HG03575 (cell line): ENCODE measurements around the gene FADS6.
"Not testable (repeated sequence)": the region's sequence is repeated elsewhere in the genome, so short reads cannot be mapped to it uniquely, and the experiment has no call there.

ENCODE experiments used
- ATAC-seq: cut with Tn5 transposase; IDR thresholded peaks from one replicate; pipeline ENCODE4 v1.9.1; 2021; ENCODE audit not compliant: unreplicated experiment, insufficient number of reproducible peaks, low FRiP score; ENCODE audit errors: extremely low read depth

The FADS6 gene

DNA sequence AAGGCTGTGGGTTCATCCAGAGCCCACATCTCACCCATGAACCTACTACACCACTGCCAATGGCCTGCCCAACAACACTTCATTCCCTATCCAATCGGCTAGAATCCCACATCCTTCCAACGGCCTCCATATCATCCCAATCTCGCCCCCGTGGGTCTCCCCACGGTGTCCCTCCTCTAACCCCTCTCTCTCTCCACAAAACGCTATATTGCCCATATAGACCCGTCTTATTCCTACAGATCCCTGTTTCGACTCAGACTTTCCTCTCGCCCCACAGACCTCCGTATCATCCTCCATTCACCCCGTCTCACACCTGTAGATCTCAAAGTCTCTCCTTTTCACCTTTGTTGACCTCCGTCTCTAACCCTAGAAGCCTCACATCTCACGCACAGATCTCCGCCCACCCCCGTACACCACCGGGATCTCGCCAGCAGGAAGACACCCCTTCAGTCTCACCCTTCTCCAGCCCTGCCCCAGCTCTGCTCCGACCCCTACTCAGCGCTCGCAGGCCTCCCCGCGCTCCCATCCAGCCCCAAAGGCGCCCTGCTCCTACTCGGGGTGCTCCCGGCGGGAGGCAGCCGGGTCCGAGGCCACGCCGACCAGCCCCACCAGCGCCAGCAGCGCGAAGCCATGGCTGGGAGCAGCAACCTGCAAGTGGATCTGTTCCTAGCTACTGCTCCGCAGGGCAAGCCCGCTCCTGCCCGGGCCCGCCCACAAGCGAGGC, 21.0 kb downstream of the FADS6 start, which contains the start of gene FDXR:
TSS of gene FDXR (minus strand) at position 682 of the 724 bp plus-strand sequence. CDS start at position 632, 50 bp downstream.
- peak; percentile 15 for ATAC-seq

DNA sequence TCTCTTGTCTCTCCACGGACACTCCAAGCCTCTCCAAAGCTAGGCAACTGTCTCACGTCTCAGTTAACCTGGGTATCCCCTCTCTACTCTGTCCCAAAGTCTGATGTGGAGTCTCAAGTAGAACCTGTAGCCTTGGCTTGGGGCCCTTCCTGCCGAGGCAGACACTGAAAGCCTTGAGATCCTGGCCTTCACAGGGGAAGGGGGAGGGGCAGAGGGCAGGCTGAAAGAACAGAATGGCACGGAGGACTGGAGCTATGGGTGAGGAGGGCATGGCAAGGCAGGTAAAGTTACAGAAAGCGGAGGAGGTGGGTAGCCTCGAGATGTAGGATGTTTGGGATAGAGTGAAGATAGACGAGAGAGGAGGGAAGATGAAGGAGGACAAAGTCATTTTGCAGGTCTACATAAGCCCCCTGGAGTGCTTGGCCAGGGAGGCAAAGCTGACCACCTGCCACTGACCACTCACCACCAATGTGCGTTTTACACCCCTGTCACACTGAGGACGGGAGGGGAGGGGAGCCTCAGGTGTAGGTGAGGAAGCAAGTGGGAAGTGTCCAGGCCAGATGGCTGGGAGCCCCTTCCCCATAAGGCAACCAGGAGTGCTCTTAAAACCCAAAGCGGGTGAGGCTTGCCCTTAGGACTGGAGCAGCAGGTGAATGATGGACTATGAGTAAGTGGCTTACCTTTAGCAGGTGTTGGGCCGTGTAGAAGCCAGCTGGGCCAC, 21.9 kb downstream of the FADS6 start:
- no peak for ATAC-seq

DNA sequence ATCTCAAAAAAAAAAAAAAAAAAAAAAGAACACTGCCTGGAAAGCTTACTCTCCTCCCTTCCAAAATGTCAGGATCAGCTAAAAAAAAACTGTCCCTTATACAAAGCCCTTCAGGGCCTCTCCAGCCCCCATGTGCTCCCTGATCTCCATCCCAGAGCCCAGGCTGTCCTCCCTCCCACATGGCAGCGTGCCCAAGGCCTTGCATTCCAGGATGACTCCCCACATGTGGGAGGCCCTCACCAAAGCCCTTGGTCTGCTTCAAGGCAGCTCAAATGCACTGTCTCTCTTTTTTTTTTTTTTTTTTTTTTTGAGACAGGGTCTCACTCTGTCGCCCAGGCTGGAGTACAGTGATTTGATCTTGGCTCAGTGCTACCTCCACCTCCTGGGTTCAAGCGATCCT, 22.9 kb downstream of the FADS6 start:
- ATAC-seq, result no peak

DNA sequence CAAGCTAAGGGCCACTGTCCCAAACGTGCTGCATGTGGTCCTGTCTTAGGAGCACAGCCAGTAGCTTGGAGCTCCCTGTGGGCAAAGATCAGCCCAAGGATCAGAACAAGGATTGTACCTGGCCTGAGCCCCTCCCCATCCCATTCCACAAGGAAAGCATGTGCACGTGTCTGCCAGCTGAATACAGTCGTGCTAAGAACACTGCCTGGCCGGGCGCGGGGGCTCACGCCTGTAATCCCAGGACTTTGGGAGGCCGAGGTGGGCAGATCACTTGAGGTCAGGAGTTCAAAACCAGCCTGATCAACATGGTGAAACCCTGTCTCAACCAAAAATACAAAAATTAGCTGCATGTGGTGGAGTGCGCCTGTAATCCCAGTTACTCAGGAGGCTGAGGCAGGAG, 23.4 kb downstream of the FADS6 start:
- not testable (repeated sequence) for ATAC-seq

DNA sequence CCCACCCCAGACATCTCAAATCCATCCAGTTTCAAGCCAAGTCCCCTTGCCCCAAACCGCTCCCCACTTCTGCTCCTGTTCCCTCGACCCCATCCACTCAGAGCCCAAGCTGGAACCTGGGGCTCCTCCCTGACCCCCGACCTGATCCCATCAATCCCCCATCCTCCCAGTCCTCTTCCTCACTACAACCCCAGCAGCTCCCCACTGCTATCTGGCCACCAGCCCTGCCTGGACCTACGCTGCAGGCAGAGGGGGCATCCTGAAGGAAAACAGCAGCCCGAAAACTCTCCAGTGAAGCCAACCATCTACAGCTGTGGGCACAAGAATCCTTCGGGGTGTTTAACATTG, 24.6 kb downstream of the FADS6 start:
- no peak for ATAC-seq

DNA sequence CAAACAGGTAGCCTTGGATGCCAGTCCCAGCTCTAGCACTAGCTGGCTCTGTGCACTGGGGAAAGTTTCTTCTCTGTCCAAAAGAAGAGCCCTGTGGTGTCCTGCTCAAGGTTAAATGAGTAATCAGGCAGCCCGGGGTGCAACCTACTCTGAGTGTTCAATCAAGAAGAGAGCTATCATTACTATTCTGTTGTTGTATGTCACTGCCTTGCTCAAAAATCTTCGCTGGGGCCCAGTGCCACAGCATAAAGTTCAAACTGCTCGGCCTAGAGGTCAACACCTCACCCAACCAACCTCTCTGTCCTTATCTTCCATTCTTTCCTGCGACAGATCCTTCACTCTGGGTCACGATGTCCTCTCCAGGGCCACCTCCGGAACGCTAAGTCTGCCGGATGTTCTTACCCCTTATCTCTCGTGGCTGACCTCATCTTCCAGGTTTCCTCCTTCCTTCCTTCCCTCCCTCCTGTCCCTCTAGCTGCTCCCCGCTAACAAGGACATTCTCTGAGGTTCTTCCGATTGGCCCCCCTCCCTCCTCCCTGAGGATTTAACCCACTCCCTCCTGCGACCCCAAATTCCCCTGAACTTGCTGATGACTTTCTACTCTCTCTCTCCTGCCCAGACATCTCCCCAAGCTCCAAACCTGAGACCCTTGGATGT, 25.1 kb downstream of the FADS6 start:
- ATAC-seq, result no peak

DNA sequence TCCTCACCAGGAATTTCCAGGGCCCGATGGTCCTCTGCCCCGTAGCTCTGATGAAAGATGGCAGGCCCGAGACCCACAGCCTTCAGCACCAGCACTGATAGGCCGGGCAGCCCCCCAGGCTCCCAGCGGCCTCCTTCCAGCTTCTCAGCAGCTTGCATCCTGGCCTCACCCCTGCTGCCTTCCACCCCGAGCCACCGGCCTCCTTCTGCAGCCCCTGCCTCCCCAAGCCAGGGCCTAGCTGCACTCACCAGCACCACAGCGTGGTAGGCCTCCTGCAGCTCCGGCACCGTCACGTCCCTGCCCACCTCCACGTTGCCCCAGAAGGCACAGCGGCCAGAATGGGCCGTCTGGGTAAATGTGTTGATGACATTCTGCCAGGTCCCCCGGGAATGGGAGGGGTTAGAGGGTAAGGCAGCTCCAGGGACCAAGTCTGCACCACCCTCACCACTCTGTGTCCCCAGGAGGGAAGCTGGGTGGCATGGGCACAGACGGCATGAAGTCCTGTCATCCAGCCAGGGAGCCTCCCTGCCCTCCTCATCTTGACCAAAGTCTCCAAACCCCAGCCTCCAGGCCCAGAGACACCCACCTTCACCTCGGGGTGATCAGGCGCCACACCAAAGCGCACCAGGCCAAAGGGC, 27.1 kb downstream of the FADS6 start:
- ATAC-seq, result no peak

DNA sequence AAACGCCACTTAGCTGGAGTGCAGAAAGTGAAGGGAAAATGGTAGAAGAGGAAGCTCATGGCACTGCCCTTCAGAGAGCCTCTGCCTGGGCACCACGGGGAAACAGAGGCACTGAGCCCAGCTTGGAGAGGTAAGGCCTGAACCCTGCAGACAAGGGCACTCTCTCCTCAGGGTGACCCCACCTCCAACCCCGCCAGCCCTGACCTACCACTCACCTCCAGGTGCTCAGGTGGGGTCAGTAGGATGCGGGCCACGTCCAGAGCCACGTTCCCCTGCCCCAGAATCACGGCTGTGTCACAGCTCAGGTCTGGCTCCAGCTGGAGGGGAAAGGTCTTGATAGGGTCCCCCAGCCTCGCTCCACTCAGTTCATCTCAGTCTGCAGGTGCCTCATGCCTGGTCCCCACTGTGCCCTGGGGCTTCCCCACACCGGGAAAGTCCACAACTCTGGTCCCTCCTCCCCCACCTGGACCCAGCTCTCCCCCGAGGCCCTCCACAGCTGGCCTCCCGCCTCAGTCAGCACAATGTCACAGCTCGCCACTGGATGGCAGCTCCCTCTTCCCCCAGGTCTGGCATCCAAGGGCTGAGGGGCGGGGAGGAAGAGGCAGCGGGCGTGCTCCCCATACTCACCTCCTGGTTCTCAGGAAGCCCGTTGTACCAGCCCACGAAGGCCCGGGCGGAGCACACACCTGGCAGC, 27.8 kb downstream of the FADS6 start:
- ATAC-seq, result no peak

DNA sequence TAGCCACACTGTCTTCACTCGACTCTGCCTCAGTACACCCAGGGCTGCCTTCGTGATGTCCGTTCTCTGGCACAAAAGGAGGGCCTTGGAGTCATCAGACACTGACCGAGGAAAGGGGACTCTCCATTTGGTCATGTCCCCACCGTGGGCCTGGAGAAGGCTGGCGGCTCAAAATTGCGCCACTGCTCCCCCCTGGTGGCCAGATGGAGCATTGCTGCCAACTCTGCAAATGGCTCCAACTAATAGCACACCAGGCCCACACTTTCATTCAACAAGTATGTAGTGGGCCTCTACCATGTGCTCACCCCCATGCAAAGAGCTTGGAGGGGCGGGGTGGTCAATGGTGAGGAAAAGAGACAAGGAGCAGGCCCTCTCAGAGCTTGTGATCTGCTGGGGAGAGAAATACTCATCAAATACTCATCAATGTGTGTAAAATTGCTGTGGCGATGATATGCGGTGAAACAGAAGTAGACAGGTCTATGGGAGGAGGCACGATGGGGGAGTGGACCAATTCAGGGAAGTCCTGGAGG, 28.5 kb downstream of the FADS6 start:
- ATAC-seq, result no peak

DNA sequence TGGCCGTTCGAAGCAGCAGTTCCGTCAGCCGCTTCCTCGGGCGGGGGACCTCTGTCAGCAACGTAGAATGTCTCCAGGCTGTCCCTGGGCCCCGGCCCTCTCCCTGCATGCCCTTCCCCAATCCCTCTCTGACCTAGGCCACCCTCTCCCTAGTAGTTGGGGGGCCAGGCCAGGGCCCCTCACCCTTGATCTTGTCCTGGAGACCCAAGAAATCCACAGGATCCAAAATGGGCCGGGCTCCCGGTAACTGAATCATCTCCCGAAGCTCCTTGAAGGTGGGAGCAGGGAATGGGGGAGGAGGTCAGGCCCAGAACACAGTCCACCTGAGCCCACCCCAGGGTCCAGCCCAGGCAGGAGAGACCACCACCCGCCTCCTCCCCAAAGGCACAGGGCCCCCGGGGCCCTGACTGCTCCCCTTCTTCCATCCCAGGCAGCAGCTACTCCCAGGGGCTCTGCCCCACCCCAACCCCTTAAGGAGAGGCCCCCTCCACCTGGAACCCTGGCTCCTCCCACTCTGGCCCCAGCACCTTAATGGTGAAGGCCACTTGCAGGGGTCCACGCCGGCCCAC, 29.1 kb downstream of the FADS6 start:
- ATAC-seq, result no peak

DNA sequence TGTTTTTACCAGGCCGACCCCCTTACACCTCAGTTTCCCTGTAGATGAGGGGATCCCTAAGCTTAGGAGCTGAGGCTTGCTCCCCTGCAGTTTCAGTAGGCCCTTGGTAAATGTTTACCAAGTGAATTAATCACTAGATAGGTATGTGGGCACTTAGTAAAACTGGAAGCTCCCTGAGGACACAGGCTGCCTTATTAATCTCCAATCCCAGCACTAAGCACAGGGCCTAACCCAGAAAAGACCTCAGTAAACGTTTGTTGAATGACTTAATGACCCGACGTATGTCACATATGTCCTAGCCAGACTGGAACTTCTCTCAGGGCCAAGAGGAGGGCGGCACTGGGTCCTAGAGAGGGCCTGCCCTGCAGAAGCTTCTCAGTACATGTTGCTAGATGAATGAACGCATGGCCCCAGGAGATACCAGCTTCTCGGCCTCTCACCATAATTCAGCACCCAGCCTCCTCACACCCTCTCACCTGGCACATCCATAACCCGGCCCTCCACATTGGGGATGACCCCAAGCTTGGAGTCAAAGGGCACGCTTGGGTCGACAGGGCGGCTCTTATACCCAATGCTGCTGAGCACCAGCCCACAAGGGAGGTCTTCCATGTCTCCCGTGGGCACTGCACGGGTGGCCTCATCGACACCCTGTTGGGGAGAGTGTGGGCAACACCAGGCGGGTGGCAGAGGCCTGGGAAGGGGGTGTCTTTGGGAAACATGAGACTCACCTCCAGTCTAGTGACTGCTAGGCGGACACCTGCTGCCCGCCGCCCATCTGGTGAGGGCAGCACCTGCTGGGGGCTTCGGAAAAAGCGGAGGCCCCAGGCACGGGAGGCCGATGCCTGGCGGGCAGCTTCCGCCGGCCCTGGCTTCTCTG, 29.8 kb downstream of the FADS6 start:
- no peak for ATAC-seq

DNA sequence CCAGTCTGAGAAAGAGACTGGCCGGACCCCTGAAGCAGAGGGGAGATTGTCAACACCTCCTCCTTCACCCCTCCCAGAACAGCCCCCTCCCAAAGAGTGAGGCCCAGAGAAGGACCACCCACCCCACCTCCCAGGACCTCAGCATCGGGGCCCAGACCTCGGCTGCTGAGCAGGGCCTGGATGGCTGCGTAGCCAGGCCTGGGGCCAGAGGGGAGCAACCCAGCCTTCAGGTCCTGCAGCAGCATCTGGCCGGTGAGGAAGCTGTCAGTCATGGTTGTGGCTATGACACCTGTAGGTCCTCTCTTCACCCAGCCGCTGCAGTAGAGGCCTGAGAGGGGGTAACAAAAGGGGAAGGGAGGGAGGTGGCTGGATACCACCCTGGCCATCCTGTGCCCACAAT, 30.5 kb downstream of the FADS6 start:
- no peak for ATAC-seq

DNA sequence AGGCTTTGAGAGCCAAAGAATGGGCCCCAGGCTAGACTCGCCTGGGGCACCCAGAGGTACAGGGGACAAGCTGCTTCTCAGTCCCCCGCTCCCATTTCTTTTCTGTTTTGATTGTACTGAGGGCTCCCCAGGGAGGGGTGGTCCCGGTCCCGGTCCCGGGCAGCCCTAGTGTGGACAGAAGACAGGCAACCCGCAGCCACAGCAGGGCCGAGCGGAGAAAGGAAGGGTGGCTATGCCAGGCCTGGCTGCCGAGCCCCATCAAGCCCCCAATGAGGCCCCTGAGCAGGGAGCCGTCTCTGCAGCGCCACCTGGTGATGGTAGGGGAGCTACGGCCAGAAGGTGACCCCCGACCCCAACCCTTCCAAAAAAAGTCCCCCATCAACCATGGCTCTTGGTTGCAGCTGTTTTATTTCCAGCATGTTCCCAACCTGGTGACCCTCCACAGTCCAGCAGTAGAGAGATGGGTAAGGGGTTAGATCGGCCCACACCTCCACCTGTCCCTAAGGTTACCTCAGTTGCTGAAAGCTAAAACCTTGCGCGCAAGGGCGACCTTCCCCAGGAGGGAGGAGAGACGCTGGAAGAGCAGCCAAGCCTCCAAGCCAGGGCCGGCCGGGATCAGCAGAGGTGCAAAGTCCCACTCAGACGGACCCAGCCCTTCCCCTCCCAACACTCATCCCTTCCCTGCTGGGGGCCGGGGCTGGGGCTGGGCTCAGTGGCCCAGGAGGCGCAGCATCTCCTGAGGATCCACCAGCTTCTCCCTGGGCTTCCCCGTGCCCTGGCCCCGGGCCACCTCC, 31.1 kb downstream of the FADS6 start:
- no peak for ATAC-seq

DNA sequence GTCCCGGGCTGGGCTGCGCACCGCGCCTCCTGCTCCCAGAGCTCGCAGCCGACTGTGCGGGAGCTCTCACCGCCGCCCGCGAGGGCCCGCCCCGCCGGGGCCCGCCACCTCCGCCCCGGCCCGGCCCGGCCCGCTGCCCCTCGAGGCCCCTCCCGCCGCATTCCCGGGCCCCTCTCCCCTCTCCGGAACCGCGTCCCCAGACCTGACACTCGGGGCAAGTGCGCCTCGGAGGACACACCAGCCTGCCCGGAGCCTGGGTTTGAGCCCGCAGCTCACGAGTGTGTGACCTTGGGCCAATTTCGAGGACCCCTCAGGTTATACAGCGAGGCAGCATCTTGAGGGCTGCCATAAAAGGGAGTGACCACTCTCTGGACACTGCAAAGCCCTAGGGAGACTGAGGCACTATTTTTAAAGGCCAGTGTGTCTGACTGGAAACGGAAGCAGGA, 31.7 kb downstream of the FADS6 start:
- no peak for ATAC-seq

DNA sequence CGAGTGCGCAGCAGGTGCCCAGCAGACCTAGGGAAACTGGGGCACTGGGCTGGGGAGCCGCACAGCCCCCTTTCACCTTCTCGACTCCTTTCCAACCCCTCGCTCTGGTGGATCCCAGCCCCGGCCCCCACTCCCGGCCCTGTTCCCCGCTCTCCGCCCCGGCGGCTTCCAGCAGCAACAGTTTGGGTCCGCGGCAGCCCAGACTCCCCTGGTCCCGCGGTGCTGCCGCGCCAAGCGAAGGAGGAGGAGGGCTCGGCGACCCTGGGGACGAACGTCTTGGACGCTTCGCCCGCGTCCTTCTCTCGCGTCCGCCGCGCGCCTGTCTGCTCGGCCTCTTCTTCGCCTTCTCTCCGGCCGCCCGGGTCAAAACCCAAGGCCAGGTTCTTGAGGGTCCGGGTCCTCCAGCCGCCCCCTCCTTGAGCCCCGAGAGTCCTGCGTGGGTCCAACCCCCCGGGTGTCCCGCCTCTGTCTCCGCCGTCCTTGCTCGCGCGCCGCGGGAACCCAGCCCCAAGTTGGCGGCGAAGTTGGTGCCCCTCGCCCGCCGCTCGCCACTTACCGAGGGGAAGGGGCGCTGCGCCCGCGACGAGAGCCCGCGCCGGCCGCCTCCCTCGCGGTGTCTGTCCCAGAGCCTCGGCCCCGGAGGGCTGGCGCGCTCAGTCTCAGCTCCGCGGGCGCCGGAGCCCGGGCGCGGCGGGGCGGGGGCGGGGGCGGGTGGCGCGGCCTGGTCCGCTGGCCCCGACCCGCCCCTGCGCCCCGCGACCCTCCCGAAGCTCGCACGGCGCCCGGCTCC, 32.4 kb downstream of the FADS6 start:
- no peak for ATAC-seq

DNA sequence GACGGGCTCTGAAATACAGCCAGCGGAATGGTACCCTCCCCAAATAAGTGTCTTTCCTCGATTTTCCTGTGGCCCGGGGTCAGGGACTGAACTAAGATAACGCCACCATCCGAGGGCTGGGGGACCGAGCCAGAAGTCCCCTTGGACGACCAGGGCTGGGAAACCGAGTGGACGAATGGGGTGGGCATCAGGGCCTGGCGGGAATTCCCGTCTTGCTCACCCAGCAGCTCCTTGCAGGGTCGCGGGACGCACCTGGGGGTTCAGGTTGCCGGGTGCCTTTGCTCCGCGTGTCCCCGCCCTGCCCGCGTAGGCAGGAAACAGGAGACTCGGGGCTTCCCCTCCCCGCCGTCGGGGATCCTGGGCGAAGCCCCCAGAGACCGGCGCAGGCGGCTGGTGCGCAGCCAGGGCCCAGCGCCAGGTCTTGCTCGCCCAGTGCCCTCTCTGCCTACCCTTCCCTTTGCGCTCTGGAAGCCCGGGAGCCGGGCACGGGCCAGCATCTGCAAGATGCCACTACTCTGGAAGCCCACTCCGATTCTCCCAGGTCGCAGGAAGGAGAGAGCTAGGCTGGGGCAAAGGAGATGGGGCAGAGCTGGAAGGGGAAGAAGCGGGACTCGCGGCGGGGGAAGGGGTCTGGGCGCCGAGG, 33.1 kb downstream of the FADS6 start:
- no peak for ATAC-seq
